Progenitor cell of endocrine pancreas (in vitro differentiated cells): ENCODE results near the gene ARHGAP1. TPM values are rescaled to one million over a fixed set of nuclear protein-coding genes. Genes with fewer than 3 reads are reported as not detected.

Experiments used
- DNase-seq: peaks from one replicate; pipeline ENCODE4 v3.0.0; 2021; ENCODE audit warnings: low spot score; ENCODE audit not compliant: unreplicated experiment
- H3K27ac Mint-ChIP-seq: 2 replicates; pipeline ENCODE4 v1.8.0; 2021; ENCODE audit warnings: mild to moderate bottlenecking, moderate library complexity, mixed read lengths
- H3K27me3 Mint-ChIP-seq: 2 replicates; pipeline ENCODE4 v1.8.0; 2021; ENCODE audit warnings: mixed read lengths
- H3K36me3 Mint-ChIP-seq: 2 replicates; pipeline ENCODE4 v1.8.0; 2022; ENCODE audit warnings: mixed read lengths; ENCODE audit not compliant: insufficient read depth
- H3K4me1 Mint-ChIP-seq: 2 replicates; pipeline ENCODE4 v1.8.0; 2021; ENCODE audit warnings: low read depth, mixed read lengths
- H3K4me3 Mint-ChIP-seq: 2 replicates; pipeline ENCODE4 v1.8.0; 2021; ENCODE audit warnings: low read depth, mild to moderate bottlenecking, moderate library complexity, mixed read lengths
- H3K9me3 Mint-ChIP-seq: 2 replicates; pipeline ENCODE4 v1.8.0; 2021; ENCODE audit warnings: low read depth, mixed read lengths
- CTCF ChIP-seq: fragments of 200-600 bp; sonication (generic); IDR thresholded peaks from one replicate; pipeline ENCODE4 v1.5.0; 2021; ENCODE audit warnings: antibody characterized with exemption, mild to moderate bottlenecking; ENCODE audit not compliant: unreplicated experiment
- total RNA-seq: library from RNA; stranded (reverse); gene quantifications from 2 replicates; pipeline ENCODE4 v1.2.1, GENCODE V29; 2021

Gene ARHGAP1
- total RNA-seq, 1 donor from 2014 or later, result 39.8 TPM

DNA sequence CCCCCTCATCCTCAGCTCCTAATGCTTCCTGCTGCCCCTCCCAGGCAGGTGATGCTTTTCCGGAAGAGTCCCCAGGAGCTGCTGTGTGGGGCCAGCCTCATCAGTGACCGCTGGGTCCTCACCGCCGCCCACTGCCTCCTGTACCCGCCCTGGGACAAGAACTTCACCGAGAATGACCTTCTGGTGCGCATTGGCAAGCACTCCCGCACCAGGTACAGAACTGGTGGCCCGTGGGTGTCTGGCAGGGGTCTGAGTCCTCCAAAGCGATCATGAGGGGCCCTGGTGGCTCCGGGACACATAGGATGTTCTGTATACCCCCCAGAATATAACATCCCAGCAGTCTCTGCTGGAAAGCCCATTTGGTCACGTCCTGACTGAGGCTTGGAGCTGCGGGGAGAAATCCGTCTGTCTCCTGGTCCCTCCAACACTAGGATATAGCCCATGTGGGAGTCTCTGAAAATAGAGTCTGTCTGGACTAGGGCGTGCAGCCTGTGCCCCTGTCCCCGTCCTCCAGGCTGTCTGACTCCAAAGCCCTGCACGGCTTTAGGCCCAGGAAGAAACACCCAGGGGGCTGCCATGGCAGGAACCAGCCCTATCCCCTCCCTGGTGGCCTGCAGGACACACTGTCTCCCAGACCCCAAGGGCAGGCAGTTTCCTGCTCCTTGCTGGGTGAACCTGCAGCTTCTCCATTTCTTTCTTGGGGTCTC lies 27.7 kb upstream of the ARHGAP1 start:
- no peak for DNase-seq
- no peaks in the 10 kb centered on the region for H3K9me3 Mint-ChIP-seq
- H3K4me1 Mint-ChIP-seq, result peaks cover 4% of the 10 kb centered on the region
- H3K27ac Mint-ChIP-seq, result no peak overlapping the region
- H3K27me3 Mint-ChIP-seq, result no peaks in the 10 kb centered on the region
- TF ChIP-seq CTCF, result no peak
- H3K4me3 Mint-ChIP-seq, result no peak overlapping the region
- peaks cover 1% of the 10 kb centered on the region for H3K36me3 Mint-ChIP-seq

- no peak for TF ChIP-seq CTCF
- Mint-ChIP-seq H3K27me3 (no peaks in the 10 kb centered on the region), H3K27ac (peak overlapping the region; percentile 29), H3K4me1 (peaks cover 4% of the 10 kb centered on the region), H3K4me3 (no peak overlapping the region), H3K9me3 (no peaks in the 10 kb centered on the region), H3K36me3 (no peaks in the 10 kb centered on the region)
- DNase-seq, result no peak
Observed at GRCh38 chr11:46726206-46726862, 25.9 kb upstream of the ARHGAP1 start.

DNA sequence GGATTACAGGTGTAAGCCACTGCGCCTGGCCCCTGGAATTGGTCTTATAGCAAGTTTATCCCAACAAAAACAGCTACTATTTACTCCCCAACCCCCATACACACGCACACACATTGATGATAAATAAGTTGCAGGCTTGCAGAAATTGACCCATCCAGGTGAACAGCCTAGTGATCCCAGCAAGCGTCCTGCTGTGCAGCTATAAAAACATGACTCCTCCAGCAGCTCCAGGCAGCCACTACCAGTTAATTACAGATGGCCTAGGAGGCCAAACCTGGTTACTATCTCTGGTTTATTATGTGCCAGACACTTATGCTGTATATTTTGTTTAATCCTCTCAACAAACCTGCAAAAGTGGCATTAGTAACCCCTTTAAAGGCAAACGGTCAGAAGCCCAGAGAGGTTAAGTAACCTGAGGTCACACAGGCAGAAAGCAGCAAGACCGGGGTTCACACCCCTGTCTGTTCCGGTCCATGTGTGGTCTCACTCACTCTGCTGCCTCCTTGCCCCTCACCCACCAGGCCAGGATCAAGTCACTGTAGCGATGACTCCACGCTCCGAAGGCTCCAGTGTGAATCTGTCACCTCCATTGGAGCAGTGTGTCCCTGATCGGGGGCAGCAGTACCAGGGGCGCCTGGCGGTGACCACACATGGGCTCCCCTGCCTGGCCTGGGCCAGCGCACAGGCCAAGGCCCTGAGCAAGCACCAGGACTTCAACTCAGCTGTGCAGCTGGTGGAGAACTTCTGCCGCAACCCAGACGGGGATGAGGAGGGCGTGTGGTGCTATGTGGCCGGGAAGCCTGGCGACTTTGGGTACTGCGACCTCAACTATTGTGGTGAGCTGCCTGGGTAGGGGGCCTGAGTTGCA lies 25.2 kb upstream of the ARHGAP1 start:
- TF ChIP-seq CTCF, result no peak
- Mint-ChIP-seq H3K9me3 (no peaks in the 10 kb centered on the region), H3K4me1 (peaks cover 5% of the 10 kb centered on the region), H3K4me3 (no peak overlapping the region), H3K27me3 (no peaks in the 10 kb centered on the region), H3K27ac (no peak overlapping the region), H3K36me3 (no peaks in the 10 kb centered on the region)
- no peak for DNase-seq

- Mint-ChIP-seq H3K27ac (peak overlapping the region; percentile 43), H3K4me3 (no peak overlapping the region), H3K36me3 (no peaks in the 10 kb centered on the region), H3K4me1 (peaks cover 12% of the 10 kb centered on the region), H3K9me3 (no peaks in the 10 kb centered on the region), H3K27me3 (no peaks in the 10 kb centered on the region)
- TF ChIP-seq CTCF, result no peak
- no peak for DNase-seq
Observed at GRCh38 chr11:46724088-46724487, 23.7 kb upstream of the ARHGAP1 start.

- no peak for DNase-seq
- Mint-ChIP-seq H3K27me3 (no peaks in the 10 kb centered on the region), H3K4me1 (peaks cover 19% of the 10 kb centered on the region), H3K9me3 (no peaks in the 10 kb centered on the region), H3K36me3 (no peaks in the 10 kb centered on the region), H3K4me3 (no peak overlapping the region), H3K27ac (no peak overlapping the region)
- no peak for TF ChIP-seq CTCF
Observed at GRCh38 chr11:46723359-46723680, 22.9 kb upstream of the ARHGAP1 start.
